A673 (cell line): ENCODE data around the gene IMMP2L.
"Not testable (repeated sequence)": the region's sequence is repeated elsewhere in the genome, so short reads cannot be mapped to it uniquely, and the experiment has no call there.

ENCODE experiments used
- EZH2 ChIP-seq: fragments of 200-600 bp; sonication (generic); IDR thresholded peaks from 2 replicates; pipeline ENCODE4 v1.6.1; 2017; ENCODE audit warnings: borderline replicate concordance, low read depth, mild to moderate bottlenecking, mixed read lengths, antibody characterized with exemption, low read length; ENCODE audit not compliant: poor library complexity, severe bottlenecking
- TF ChIP-seq, protein P1 (sequence below): fragments of 300-800, 200-600 bp; sonication (generic); conservative IDR thresholded peaks from 2 replicates; pipeline ENCODE4 v1.5.1; 2017; ENCODE audit warnings: low read depth, mild to moderate bottlenecking, antibody characterized with exemption, low read length, moderate library complexity, mixed read lengths

DNA sequence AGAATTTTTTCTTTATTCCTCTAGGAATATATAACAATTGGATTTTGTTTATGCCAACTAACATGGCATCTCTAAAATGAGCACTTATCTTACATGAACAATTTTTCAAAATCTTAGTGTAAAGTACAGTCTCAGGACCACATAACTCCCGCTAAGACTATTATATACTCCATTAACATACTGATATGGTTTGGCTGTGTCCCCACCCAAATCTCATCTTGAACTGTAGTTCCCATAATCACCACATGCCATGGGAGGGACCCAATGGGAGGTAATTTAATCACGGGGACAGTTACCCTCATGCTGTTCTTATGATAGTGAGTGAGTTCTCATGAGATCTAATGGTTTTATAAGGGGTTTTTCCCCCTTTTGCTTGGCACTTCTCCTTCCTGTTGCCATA is 291.5 kb downstream of the IMMP2L start:
- TF ChIP-seq, protein P1, sequence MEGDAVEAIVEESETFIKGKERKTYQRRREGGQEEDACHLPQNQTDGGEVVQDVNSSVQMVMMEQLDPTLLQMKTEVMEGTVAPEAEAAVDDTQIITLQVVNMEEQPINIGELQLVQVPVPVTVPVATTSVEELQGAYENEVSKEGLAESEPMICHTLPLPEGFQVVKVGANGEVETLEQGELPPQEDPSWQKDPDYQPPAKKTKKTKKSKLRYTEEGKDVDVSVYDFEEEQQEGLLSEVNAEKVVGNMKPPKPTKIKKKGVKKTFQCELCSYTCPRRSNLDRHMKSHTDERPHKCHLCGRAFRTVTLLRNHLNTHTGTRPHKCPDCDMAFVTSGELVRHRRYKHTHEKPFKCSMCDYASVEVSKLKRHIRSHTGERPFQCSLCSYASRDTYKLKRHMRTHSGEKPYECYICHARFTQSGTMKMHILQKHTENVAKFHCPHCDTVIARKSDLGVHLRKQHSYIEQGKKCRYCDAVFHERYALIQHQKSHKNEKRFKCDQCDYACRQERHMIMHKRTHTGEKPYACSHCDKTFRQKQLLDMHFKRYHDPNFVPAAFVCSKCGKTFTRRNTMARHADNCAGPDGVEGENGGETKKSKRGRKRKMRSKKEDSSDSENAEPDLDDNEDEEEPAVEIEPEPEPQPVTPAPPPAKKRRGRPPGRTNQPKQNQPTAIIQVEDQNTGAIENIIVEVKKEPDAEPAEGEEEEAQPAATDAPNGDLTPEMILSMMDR = not testable (repeated sequence)
- TF ChIP-seq EZH2 = not testable (repeated sequence)
